Body of pancreas (tissue), 4 donors: ENCODE measurements around the gene VEGFD.
"Not testable (repeated sequence)": the region's sequence is repeated elsewhere in the genome, so short reads cannot be mapped to it uniquely, and the experiment has no call there.

Experiments used
- CTCF ChIP-seq, 7 experiments: fragments of 450-650 bp in 4 of 7; fragments of 200-600 bp in 3 of 7; sonication (generic) in 3 of 7; IDR thresholded peaks; one replicate each; pipeline ENCODE4 v1.5.1; 2016 to 2019; ENCODE audit warnings: antibody characterized with exemption in 7 of 7
- POLR2A ChIP-seq, 3 donors: fragments of 450-650 bp; IDR thresholded peaks; one replicate each; pipeline ENCODE4 v1.6.1; 2016; ENCODE audit warnings: antibody characterized with exemption in 3 of 3, mild to moderate bottlenecking in 2 of 3

- not testable (repeated sequence) for TF ChIP-seq CTCF, POLR2A (IDR thresholded peaks at IDR 0.05)
Measured at GRCh38 chrX:15305899-15306298, 78.3 kb downstream of the VEGFD start.
